ENCODE results near the gene LRIG2. TPM values are rescaled to one million over a fixed set of nuclear protein-coding genes. Genes with fewer than 3 reads are reported as not detected.
"Not testable (repeated sequence)": the region's sequence is repeated elsewhere in the genome, so short reads cannot be mapped to it uniquely, and the experiment has no call there.

LRIG2 gene
- total RNA-seq, 4 donors from 2014 or later = 7.9 to 86.1 (median 22.0) TPM

DNA sequence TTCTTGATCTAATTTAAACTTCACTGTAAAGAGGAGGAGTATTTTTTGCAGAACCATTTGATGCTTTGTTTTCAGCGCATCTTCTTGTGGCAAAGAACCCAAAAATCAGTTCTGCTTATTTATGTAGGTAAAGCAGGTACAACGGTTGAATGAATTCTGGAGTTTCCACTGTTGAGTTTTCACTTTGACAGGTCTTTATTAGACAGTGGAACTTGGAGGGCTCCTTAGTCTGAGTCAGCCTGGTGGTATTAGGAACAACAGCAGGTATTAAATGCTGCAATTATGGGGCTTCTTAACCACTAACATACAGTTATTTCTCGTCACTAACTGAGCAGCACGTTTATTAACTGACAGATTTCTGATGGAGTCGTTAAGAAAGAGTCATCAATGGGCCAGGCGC is 1.2 kb downstream of the LRIG2 start:
- H3K4me3 ChIP-seq = peak overlapping the region; percentile 91
- peaks cover 39% of the 10 kb centered on the region for H3K4me1 ChIP-seq
- DNase-seq (ENCODE audit: low spot score in 2 of 2) = no peak
- no peaks in the 10 kb centered on the region for H3K9me3 ChIP-seq
- H3K36me3 ChIP-seq = peaks cover 19% of the 10 kb centered on the region
- no peak overlapping the region for H3K27ac ChIP-seq
- H3K27me3 ChIP-seq = no peaks in the 10 kb centered on the region
- WGBS = 54% methylated on average over 6 of the region's 6 CpGs
- no peak for TF ChIP-seq POLR2A (IDR thresholded peaks at IDR 0.05)
- TF ChIP-seq POLR2AphosphoS5 (IDR thresholded peaks at IDR 0.05) = no peak
- TF ChIP-seq EP300 (IDR thresholded peaks at IDR 0.05) = no peak
- no peak for TF ChIP-seq CTCF (IDR thresholded peaks at IDR 0.05)

GRCh38 chr1:113077978-113078377 is 5.0 kb downstream of the LRIG2 start:
- H3K4me3 ChIP-seq; H3K9me3 ChIP-seq; H3K27me3 ChIP-seq; H3K27ac ChIP-seq; DNase-seq (ENCODE audit: low spot score in 2 of 2): not testable (repeated sequence)
- WGBS = 100% methylated on average over 2 of the region's 2 CpGs
- H3K4me1 ChIP-seq = peaks cover 35% of the 10 kb centered on the region
- peaks cover 38% of the 10 kb centered on the region for H3K36me3 ChIP-seq

- no peak for TF ChIP-seq EP300 (IDR thresholded peaks at IDR 0.05)
- TF ChIP-seq POLR2AphosphoS5 (IDR thresholded peaks at IDR 0.05) = no peak
- no peak for TF ChIP-seq POLR2A (IDR thresholded peaks at IDR 0.05)
- no peak for TF ChIP-seq CTCF (IDR thresholded peaks at IDR 0.05)
- Histone ChIP-seq H3K4me1 (peaks cover 7% of the 10 kb centered on the region), H3K4me3 (no peak overlapping the region), H3K9me3 (no peaks in the 10 kb centered on the region), H3K27me3 (no peaks in the 10 kb centered on the region), H3K27ac (no peak overlapping the region), H3K36me3 (peaks cover 17% of the 10 kb centered on the region)
- WGBS = 74% methylated on average over 2 of the region's 2 CpGs
- DNase-seq (ENCODE audit: low spot score in 2 of 2) = no peak
These were observed 13.5 kb downstream of the LRIG2 start for GRCh38 chr1:113086541-113086940.

DNA sequence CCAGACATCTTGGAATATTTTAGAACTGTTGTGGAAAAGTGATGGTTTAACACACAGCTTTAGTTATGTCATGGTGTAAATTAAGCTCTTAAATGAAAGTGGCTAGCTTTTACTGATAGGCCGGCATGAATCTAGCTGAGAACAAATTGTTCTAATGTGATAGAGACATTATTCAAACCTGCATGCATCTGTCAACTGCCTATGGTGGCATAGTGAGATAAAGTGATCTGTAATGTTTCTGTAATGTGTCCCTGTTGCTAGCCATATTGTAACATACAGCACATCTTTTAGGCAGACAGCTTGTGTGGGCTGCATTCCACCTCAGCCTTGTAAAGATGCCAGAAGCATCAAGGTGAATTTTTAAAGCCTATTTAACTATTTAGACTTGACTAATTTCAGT is 16.0 kb downstream of the LRIG2 start:
- no peak for TF ChIP-seq POLR2A (IDR thresholded peaks at IDR 0.05)
- no peak for TF ChIP-seq CTCF (IDR thresholded peaks at IDR 0.05)
- no peak for TF ChIP-seq POLR2AphosphoS5 (IDR thresholded peaks at IDR 0.05)
- no peak for TF ChIP-seq EP300 (IDR thresholded peaks at IDR 0.05)
- peaks cover 16% of the 10 kb centered on the region for H3K36me3 ChIP-seq
- no peak overlapping the region for H3K4me3 ChIP-seq
- no peaks in the 10 kb centered on the region for H3K27me3 ChIP-seq
- H3K9me3 ChIP-seq = no peaks in the 10 kb centered on the region
- H3K4me1 ChIP-seq = peaks cover 7% of the 10 kb centered on the region
- WGBS = 80% methylated on average over 1 of the region's 1 CpG
- no peak overlapping the region for H3K27ac ChIP-seq
- no peak for DNase-seq (ENCODE audit: low spot score in 2 of 2)

DNA sequence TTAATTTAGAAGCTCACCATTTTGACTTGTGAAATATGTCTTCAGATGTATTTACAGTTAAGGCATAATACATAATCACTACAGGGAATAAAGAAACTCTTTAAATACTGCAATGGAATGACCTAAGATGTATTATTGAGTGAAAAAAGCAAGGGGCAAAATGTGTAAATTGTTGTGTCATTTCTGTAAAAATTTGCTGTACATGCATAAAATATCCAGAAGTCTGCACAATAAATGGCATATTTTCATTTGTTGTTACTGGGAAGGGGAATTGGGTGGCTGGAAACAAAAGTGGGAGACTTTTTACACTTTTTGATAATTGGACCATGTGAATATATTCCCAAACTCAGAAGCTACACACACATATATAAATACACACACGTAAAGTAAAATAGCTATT is 17.1 kb downstream of the LRIG2 start:
- 93% methylated on average over 1 of the region's 1 CpG for WGBS
- no peak for DNase-seq (ENCODE audit: low spot score in 2 of 2)
- Histone ChIP-seq H3K4me3 (no peak overlapping the region), H3K27ac (no peak overlapping the region), H3K36me3 (peaks cover 21% of the 10 kb centered on the region), H3K4me1 (peaks cover 7% of the 10 kb centered on the region), H3K27me3 (no peaks in the 10 kb centered on the region), H3K9me3 (no peaks in the 10 kb centered on the region)
- TF ChIP-seq CTCF (IDR thresholded peaks at IDR 0.05) = no peak
- TF ChIP-seq POLR2AphosphoS5 (IDR thresholded peaks at IDR 0.05) = no peak
- no peak for TF ChIP-seq POLR2A (IDR thresholded peaks at IDR 0.05)
- no peak for TF ChIP-seq EP300 (IDR thresholded peaks at IDR 0.05)

DNA sequence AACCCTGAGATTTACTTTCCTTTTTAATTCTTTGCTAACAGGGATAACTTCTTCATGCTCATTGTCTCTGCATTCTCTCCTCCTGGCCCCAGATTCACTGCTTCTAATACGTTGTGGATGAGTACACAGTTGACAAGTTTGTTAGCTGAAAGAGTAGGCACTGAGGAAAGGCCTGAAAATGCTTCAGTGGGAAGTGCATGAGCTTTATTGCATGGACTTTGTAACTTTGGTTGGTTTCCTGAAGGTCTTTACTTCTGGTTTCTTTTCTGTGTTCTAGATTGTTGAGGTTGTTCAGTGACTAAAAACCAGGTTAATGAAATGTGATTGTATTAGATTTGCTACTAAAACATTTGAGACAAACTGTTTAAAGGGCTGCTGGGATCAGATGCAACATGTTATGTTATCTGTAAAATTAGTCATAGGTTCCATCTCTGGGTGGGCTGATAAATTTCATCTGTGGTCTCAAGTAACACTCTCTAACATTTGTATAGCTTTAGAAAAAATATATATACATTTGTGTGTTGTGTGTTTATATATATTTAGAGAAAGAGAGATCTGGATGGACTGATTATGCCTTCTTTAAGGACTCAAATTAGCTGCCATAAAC is 19.1 kb downstream of the LRIG2 start:
- Histone ChIP-seq H3K27me3 (no peaks in the 10 kb centered on the region), H3K4me3 (no peak overlapping the region), H3K36me3 (peaks cover 35% of the 10 kb centered on the region), H3K27ac (no peak overlapping the region), H3K4me1 (peaks cover 7% of the 10 kb centered on the region), H3K9me3 (no peaks in the 10 kb centered on the region)
- 72% methylated on average over 1 of the region's 1 CpG for WGBS
- TF ChIP-seq POLR2A (IDR thresholded peaks at IDR 0.05) = no peak
- TF ChIP-seq POLR2AphosphoS5 (IDR thresholded peaks at IDR 0.05) = no peak
- no peak for TF ChIP-seq EP300 (IDR thresholded peaks at IDR 0.05)
- no peak for TF ChIP-seq CTCF (IDR thresholded peaks at IDR 0.05)
- DNase-seq (ENCODE audit: low spot score in 2 of 2) = no peak
